Right cardiac atrium (tissue), 5 donors: ENCODE results near the gene NPFF. TPM values are rescaled to one million over a fixed set of nuclear protein-coding genes. Genes with fewer than 3 reads are reported as not detected.

Experiments used
- ATAC-seq, 2 donors: fragments of 200-7000 bp; cut with Tn5 transposase; one replicate each; pipeline versions ENCODE4 v1.8.0 to v1.9.1; 2020; ENCODE audit warnings: moderate library complexity in 2 of 2, mild to moderate bottlenecking in 1 of 2
- DNase-seq, 3 donors: peaks; one replicate each; pipeline ENCODE4 v3.0.0-alpha.2; 2020
- H3K27ac ChIP-seq: one replicate; pipeline ENCODE4 v1.5.1; 2013; ENCODE audit warnings: mild to moderate bottlenecking, low read length, control low read depth, moderate library complexity
- H3K27me3 ChIP-seq: one replicate; pipeline ENCODE4 v1.6.1; 2013; ENCODE audit not compliant: control insufficient read depth, insufficient read depth
- H3K4me1 ChIP-seq: one replicate; pipeline ENCODE4 v1.6.1; 2013; ENCODE audit warnings: low read length; ENCODE audit not compliant: control insufficient read depth, insufficient read depth
- H3K4me3 ChIP-seq: one replicate; pipeline ENCODE4 v1.5.1; 2013; ENCODE audit warnings: low read length, control low read depth
- H3K9me3 ChIP-seq: one replicate; pipeline ENCODE4 v1.6.1; 2013; ENCODE audit warnings: low read length; ENCODE audit not compliant: control insufficient read depth
- WGBS: extraction: QIAGEN DNeasy Blood & Tissue Kit; methylation state at CpG from one replicate; pipeline ENCODE4 v1.1.7; 2013; 5-methylcytosine and 5-hydroxymethylcytosine counted together
- intact Hi-C, 4 donors: fragments of 100-400 bp; cut with DNase I; formaldehyde crosslinking; loops; one replicate each; pipeline versions ENCODE4 v1.11.0 to v1.14.0; 2022 to 2023
- polyA plus RNA-seq: library from polyadenylated mRNA; stranded (reverse); fragments of 200-250 nt; gene quantifications from one replicate; pipeline ENCODE4 v1.2.3, GENCODE V29; 2013
- total RNA-seq, 4 donors: library from RNA; stranded (reverse); fragmentation: NEBNext Ultra II Directional; extraction: Animal tissue kit (Norgen Biotek cat#: 25700); gene quantifications; one replicate each; pipeline ENCODE4 v1.2.1, GENCODE V29; 2021
- donor health status: healthy with polysubstance abuse.
- donor health status: DM: no; HTN: yes; CAD: no.
- donor health status: DM: no; HTN: no; CAD: no.
- donor health status: DM: no; HTN: yes; CAD: no; lungs with severe emphysema.
- donor health status: DM: yes; HTN: yes; CAD: no.

Gene NPFF
- total and polyA plus RNA-seq, 5 donors: not detected

- Histone ChIP-seq H3K4me1 (peaks cover 3% of the 10 kb centered on the region), H3K27me3 (no peaks in the 10 kb centered on the region), H3K4me3 (no peak overlapping the region), H3K9me3 (no peaks in the 10 kb centered on the region), H3K27ac (no peak overlapping the region)
- no peak for ATAC-seq
- intact Hi-C loops: no loop called here
- 70% methylated on average over 2 of the region's 2 CpGs for WGBS
- DNase-seq: no peak
Observed at GRCh38 chr12:53533471-53533870, 26.2 kb upstream of the NPFF start.

DNA sequence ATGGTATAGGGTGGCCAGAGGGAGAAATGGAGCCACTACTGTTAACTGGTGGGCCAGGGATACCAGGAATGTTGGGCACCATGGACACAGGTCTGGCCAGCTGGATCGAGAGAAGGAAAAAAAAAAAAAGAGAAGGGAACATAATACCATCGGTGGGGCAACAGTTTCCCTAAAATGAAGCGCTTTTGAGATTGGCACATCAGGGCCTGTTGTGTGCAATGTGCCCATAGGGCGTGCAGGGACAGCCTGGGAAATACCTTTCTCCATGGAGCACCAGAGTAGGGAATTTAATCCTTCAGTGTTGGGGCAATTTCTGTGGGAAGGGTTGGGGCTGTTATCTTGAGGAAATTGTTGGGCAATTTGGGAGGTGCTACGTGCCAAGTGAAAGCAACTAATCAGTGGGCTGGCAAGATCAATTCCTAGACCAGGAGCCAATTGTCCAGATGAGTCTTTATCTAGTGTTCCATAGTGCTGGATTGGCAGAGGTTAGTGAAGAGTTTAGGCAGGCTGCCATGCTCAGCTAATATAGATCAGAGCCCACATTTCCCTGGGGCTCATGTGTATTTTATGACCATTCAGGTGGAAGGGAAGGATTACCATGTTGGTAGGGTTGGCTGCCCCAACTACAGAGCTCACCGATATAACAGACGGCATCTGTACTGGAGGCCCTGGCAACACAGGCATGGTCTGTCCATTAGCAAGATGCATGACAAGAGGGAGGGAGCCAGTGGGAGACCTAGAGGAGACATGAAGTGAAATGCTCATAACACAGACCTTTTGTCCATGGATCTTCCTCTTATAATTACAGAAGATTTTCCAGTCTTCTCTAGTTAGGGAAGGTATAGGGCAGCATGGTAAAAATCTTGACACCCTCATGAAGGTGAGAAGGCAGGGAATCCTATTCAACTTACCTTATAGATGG is 25.5 kb upstream of the NPFF start:
- H3K27me3 ChIP-seq: no peaks in the 10 kb centered on the region
- DNase-seq: no peak
- WGBS: 86% methylated on average over 7 of the region's 7 CpGs
- H3K4me3 ChIP-seq: no peak overlapping the region
- no peaks in the 10 kb centered on the region for H3K9me3 ChIP-seq
- peak in 1 of 2 donors; percentile 21 for ATAC-seq
- H3K27ac ChIP-seq: no peak overlapping the region
- intact Hi-C loops: no loop called here
- H3K4me1 ChIP-seq: peaks cover 3% of the 10 kb centered on the region

- intact Hi-C loops: no loop called here
- no peak for DNase-seq
Observed at GRCh38 chr12:53532021-53532420, 24.7 kb upstream of the NPFF start.

GRCh38 chr12:53530920-53531319 is 23.6 kb upstream of the NPFF start:
- ATAC-seq (no peak), DNase-seq (no peak)
- WGBS: 94% methylated on average over 4 of the region's 4 CpGs
- intact Hi-C loops: no loop called here
- Histone ChIP-seq H3K9me3 (no peaks in the 10 kb centered on the region), H3K4me3 (no peak overlapping the region), H3K27me3 (no peaks in the 10 kb centered on the region), H3K27ac (no peak overlapping the region), H3K4me1 (peaks cover 3% of the 10 kb centered on the region)

More at GRCh38 chr12:53532021-53532420, 24.7 kb upstream of the NPFF start:
- H3K4me1 ChIP-seq: peaks cover 3% of the 10 kb centered on the region
- H3K9me3 ChIP-seq: no peaks in the 10 kb centered on the region
- H3K27ac ChIP-seq: no peak overlapping the region
- ATAC-seq: no peak
- H3K27me3 ChIP-seq: no peaks in the 10 kb centered on the region
- no peak overlapping the region for H3K4me3 ChIP-seq
- WGBS: 55% methylated on average over 3 of the region's 3 CpGs

GRCh38 chr12:53530061-53530460 is 22.8 kb upstream of the NPFF start:
- intact Hi-C loops: no loop called here
- no peaks in the 10 kb centered on the region for H3K27me3 ChIP-seq
- WGBS: 93% methylated on average over 2 of the region's 2 CpGs
- H3K4me1 ChIP-seq: peaks cover 3% of the 10 kb centered on the region
- H3K9me3 ChIP-seq: no peaks in the 10 kb centered on the region
- no peak overlapping the region for H3K4me3 ChIP-seq
- H3K27ac ChIP-seq: no peak overlapping the region
- DNase-seq (no peak), ATAC-seq (no peak)

- intact Hi-C loops: no loop called here
- no peak overlapping the region for H3K27ac ChIP-seq
- 96% methylated on average over 13 of the region's 13 CpGs for WGBS
- H3K4me3 ChIP-seq: no peak overlapping the region
- DNase-seq (peak in 1 of 3 donors; percentile 39), ATAC-seq (no peak)
- no peaks in the 10 kb centered on the region for H3K4me1 ChIP-seq
- no peaks in the 10 kb centered on the region for H3K27me3 ChIP-seq
- no peaks in the 10 kb centered on the region for H3K9me3 ChIP-seq
Observed at GRCh38 chr12:53524476-53524875, 17.2 kb upstream of the NPFF start.

DNA sequence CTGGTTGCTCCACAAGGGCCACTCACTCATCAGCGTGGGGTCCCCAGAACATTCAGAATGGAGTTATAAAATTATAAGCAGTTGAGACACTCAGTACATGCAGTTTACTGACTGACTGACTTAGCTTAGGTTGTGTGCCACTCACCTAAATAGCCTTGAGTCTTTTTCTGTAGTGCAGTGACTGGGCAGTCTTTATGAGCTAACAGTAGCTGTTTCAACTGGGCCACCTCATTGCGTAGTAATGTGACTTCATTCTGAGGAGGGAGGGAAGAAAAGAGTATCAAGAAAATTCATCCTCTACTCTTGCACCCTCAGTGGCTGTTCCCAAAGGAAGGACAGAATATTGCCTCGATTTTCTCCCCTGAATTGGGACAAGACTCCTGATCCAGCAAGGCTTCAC is 15.8 kb upstream of the NPFF start:
- Histone ChIP-seq H3K27ac (no peak overlapping the region), H3K9me3 (no peaks in the 10 kb centered on the region), H3K27me3 (no peaks in the 10 kb centered on the region), H3K4me1 (no peaks in the 10 kb centered on the region), H3K4me3 (no peak overlapping the region)
- intact Hi-C loops: no loop called here
- no peak for DNase-seq
- ATAC-seq: no peak
- 98% methylated on average over 3 of the region's 3 CpGs for WGBS

- ATAC-seq (no peak), DNase-seq (no peak)
- H3K9me3 ChIP-seq: no peaks in the 10 kb centered on the region
- H3K4me1 ChIP-seq: no peaks in the 10 kb centered on the region
- H3K4me3 ChIP-seq: no peak overlapping the region
- no peaks in the 10 kb centered on the region for H3K27me3 ChIP-seq
- WGBS: 85% methylated on average over 5 of the region's 5 CpGs
- H3K27ac ChIP-seq: no peak overlapping the region
- intact Hi-C loops: no loop called here
Observed at GRCh38 chr12:53518381-53518780, 11.1 kb upstream of the NPFF start.

DNA sequence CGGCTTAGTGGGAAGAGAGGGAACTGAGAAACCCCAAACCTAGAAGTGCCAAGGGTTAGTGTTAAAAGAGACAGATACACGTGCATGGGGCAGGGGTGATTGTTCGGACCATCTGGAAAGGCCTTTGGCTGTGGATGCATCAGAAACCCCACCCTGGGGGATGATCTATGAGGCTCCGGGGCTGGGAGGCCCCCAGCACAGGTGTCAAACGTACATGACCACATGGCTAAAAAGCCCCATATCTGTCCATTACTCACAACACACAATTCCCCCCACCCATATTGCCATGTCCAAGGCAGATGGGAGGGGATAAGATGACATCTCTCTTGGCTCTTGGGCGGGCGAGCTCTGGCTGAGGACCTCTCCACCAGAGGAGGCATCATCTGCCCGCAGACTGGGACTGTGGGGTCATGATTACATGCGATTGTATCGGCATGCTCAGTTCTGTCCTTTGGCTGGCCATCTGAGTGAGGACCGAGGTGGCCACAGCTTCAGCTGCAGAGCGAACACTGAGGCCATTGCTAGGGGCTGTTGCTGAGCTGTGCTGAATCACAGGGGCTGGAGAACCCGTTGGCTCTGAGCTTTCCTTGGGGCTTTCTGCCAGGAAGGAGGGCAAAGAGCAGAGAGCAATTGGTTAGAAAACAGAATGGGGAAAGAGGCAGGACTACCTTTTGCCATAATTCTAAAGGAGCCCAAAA is 9.6 kb upstream of the NPFF start:
- Histone ChIP-seq H3K4me1 (no peaks in the 10 kb centered on the region), H3K27ac (no peak overlapping the region), H3K27me3 (no peaks in the 10 kb centered on the region), H3K9me3 (no peaks in the 10 kb centered on the region), H3K4me3 (no peak overlapping the region)
- WGBS: 85% methylated on average over 13 of the region's 13 CpGs
- ATAC-seq (no peak), DNase-seq (no peak)
- intact Hi-C loops: no loop called here

DNA sequence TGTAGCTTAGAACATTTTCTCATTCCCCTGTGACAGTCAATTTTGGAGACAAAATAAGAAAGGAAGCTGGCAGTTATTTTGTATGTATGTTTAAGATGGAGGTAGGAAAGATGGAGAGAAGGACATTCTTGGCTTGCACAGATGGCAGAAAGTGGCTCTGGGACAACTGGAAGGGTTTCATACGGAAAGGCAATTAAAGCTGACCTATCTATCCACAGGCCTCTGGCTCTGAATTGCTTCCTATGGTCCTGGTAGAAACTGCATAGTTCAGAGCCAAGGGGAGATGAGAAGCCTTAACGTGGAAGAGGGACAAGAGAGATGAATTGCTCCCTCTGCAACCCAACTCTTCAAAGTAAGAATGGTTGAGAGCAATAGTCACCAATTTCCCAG is 8.0 kb upstream of the NPFF start:
- no peak for DNase-seq
- intact Hi-C loops: no loop called here
- H3K4me1 ChIP-seq: no peaks in the 10 kb centered on the region
- H3K27me3 ChIP-seq: no peaks in the 10 kb centered on the region
- ATAC-seq: no peak
- no peak overlapping the region for H3K4me3 ChIP-seq
- no peak overlapping the region for H3K27ac ChIP-seq
- 73% methylated on average over 2 of the region's 2 CpGs for WGBS
- no peaks in the 10 kb centered on the region for H3K9me3 ChIP-seq

- WGBS: 77% methylated on average over 6 of the region's 6 CpGs
Observed at GRCh38 chr12:53514628-53515290, 7.5 kb upstream of the NPFF start.

More at GRCh38 chr12:53514628-53515290, 7.5 kb upstream of the NPFF start:
- Histone ChIP-seq H3K9me3 (no peaks in the 10 kb centered on the region), H3K4me3 (no peak overlapping the region), H3K4me1 (no peaks in the 10 kb centered on the region), H3K27ac (no peak overlapping the region), H3K27me3 (no peaks in the 10 kb centered on the region)
- no peak for DNase-seq
- no peak for ATAC-seq
- intact Hi-C loops: loop anchor here in 2 of 4 donors (5.0 kb wide), 2 partner anchors 162 to 167 kb away; no protein-coding TSS in a partner anchor
